ENCODE measurements around the gene PSMD3.
"Not testable (repeated sequence)": the region's sequence is repeated elsewhere in the genome, so short reads cannot be mapped to it uniquely, and the experiment has no call there.

The PSMD3 gene

GRCh38 chr17:39981766-39982375 is 1.3 kb downstream of the PSMD3 start:
- H3K9ac ChIP-seq (ENCODE audit: low read length): no peak overlapping the region
- peaks cover 26% of the 10 kb centered on the region for H3K36me3 ChIP-seq (ENCODE audit: control insufficient read depth, insufficient read depth, low read length)
- no peaks in the 10 kb centered on the region for H3K27me3 ChIP-seq (ENCODE audit: control insufficient read depth, insufficient read depth, low read length)
- peaks cover 13% of the 10 kb centered on the region for H3K4me1 ChIP-seq (ENCODE audit: control insufficient read depth, insufficient read depth, low read length)
- peak overlapping the region; percentile 94 for H3K4me3 ChIP-seq (ENCODE audit: low read length)
- H3K27ac ChIP-seq (ENCODE audit: low read depth, low read length): no peak overlapping the region

- H3K27me3 ChIP-seq (ENCODE audit: control insufficient read depth, insufficient read depth, low read length): no peaks in the 10 kb centered on the region
Observed at GRCh38 chr17:39988206-39988810, 7.7 kb downstream of the PSMD3 start.

GRCh38 chr17:39994448-39994847 is 13.8 kb downstream of the PSMD3 start:
- H3K4me1 ChIP-seq (ENCODE audit: control insufficient read depth, insufficient read depth, low read length): no peaks in the 10 kb centered on the region
- H3K4me3 ChIP-seq (ENCODE audit: low read length): no peak overlapping the region
- no peak overlapping the region for H3K27ac ChIP-seq (ENCODE audit: low read depth, low read length)
- H3K9ac ChIP-seq (ENCODE audit: low read length): no peak overlapping the region
- peaks cover 70% of the 10 kb centered on the region for H3K36me3 ChIP-seq (ENCODE audit: control insufficient read depth, insufficient read depth, low read length)
- no peaks in the 10 kb centered on the region for H3K27me3 ChIP-seq (ENCODE audit: control insufficient read depth, insufficient read depth, low read length)

More at GRCh38 chr17:39988206-39988810, 7.7 kb downstream of the PSMD3 start:
- no peak overlapping the region for H3K9ac ChIP-seq (ENCODE audit: low read length)
- peaks cover 81% of the 10 kb centered on the region for H3K36me3 ChIP-seq (ENCODE audit: control insufficient read depth, insufficient read depth, low read length)
- H3K27ac ChIP-seq (ENCODE audit: low read depth, low read length): no peak overlapping the region
- H3K4me3 ChIP-seq (ENCODE audit: low read length): no peak overlapping the region
- H3K4me1 ChIP-seq (ENCODE audit: control insufficient read depth, insufficient read depth, low read length): no peaks in the 10 kb centered on the region

- no peaks in the 10 kb centered on the region for H3K27me3 ChIP-seq (ENCODE audit: control insufficient read depth, insufficient read depth, low read length)
- H3K4me3 ChIP-seq (ENCODE audit: low read length): no peak overlapping the region
- peaks cover 61% of the 10 kb centered on the region for H3K36me3 ChIP-seq (ENCODE audit: control insufficient read depth, insufficient read depth, low read length)
- H3K27ac ChIP-seq (ENCODE audit: low read depth, low read length): no peak overlapping the region
- no peaks in the 10 kb centered on the region for H3K4me1 ChIP-seq (ENCODE audit: control insufficient read depth, insufficient read depth, low read length)
- H3K9ac ChIP-seq (ENCODE audit: low read length): no peak overlapping the region
Observed at GRCh38 chr17:39995438-39995837, 14.8 kb downstream of the PSMD3 start.

- Histone ChIP-seq H3K36me3 (ENCODE audit: control insufficient read depth, insufficient read depth, low read length) (peaks cover 56% of the 10 kb centered on the region), H3K27ac (ENCODE audit: low read depth, low read length) (no peak overlapping the region), H3K9ac (ENCODE audit: low read length) (no peak overlapping the region), H3K27me3 (ENCODE audit: control insufficient read depth, insufficient read depth, low read length) (no peaks in the 10 kb centered on the region), H3K4me1 (ENCODE audit: control insufficient read depth, insufficient read depth, low read length) (no peaks in the 10 kb centered on the region), H3K4me3 (ENCODE audit: low read length) (no peak overlapping the region)
Observed at GRCh38 chr17:39996162-39996561, 15.6 kb downstream of the PSMD3 start.

GRCh38 chr17:39996800-39997199 is 16.2 kb downstream of the PSMD3 start:
- H3K4me3 ChIP-seq (ENCODE audit: low read length): no peak overlapping the region
- H3K27ac ChIP-seq (ENCODE audit: low read depth, low read length): no peak overlapping the region
- H3K4me1 ChIP-seq (ENCODE audit: control insufficient read depth, insufficient read depth, low read length): no peaks in the 10 kb centered on the region
- no peaks in the 10 kb centered on the region for H3K27me3 ChIP-seq (ENCODE audit: control insufficient read depth, insufficient read depth, low read length)
- H3K36me3 ChIP-seq (ENCODE audit: control insufficient read depth, insufficient read depth, low read length): peaks cover 51% of the 10 kb centered on the region
- no peak overlapping the region for H3K9ac ChIP-seq (ENCODE audit: low read length)

- H3K9ac ChIP-seq (ENCODE audit: low read length): no peak overlapping the region
- H3K36me3 ChIP-seq (ENCODE audit: control insufficient read depth, insufficient read depth, low read length): peaks cover 43% of the 10 kb centered on the region
- no peak overlapping the region for H3K27ac ChIP-seq (ENCODE audit: low read depth, low read length)
Observed at GRCh38 chr17:39997543-39997942, 16.9 kb downstream of the PSMD3 start.

GRCh38 chr17:39999067-39999466 is 18.5 kb downstream of the PSMD3 start:
- no peaks in the 10 kb centered on the region for H3K27me3 ChIP-seq (ENCODE audit: control insufficient read depth, insufficient read depth, low read length)
- peaks cover 28% of the 10 kb centered on the region for H3K36me3 ChIP-seq (ENCODE audit: control insufficient read depth, insufficient read depth, low read length)
- H3K27ac ChIP-seq (ENCODE audit: low read depth, low read length): no peak overlapping the region
- no peaks in the 10 kb centered on the region for H3K4me1 ChIP-seq (ENCODE audit: control insufficient read depth, insufficient read depth, low read length)
- no peak overlapping the region for H3K4me3 ChIP-seq (ENCODE audit: low read length)
- H3K9ac ChIP-seq (ENCODE audit: low read length): no peak overlapping the region

More at GRCh38 chr17:39997543-39997942, 16.9 kb downstream of the PSMD3 start:
- no peak overlapping the region for H3K4me3 ChIP-seq (ENCODE audit: low read length)
- H3K27me3 ChIP-seq (ENCODE audit: control insufficient read depth, insufficient read depth, low read length): no peaks in the 10 kb centered on the region
- no peaks in the 10 kb centered on the region for H3K4me1 ChIP-seq (ENCODE audit: control insufficient read depth, insufficient read depth, low read length)

- Histone ChIP-seq H3K9ac (ENCODE audit: low read length) (no peak overlapping the region), H3K4me3 (ENCODE audit: low read length) (no peak overlapping the region), H3K36me3 (ENCODE audit: control insufficient read depth, insufficient read depth, low read length) (peaks cover 18% of the 10 kb centered on the region), H3K4me1 (ENCODE audit: control insufficient read depth, insufficient read depth, low read length) (no peaks in the 10 kb centered on the region), H3K27ac (ENCODE audit: low read depth, low read length) (no peak overlapping the region), H3K27me3 (ENCODE audit: control insufficient read depth, insufficient read depth, low read length) (no peaks in the 10 kb centered on the region)
Observed at GRCh38 chr17:40000161-40000560, 19.6 kb downstream of the PSMD3 start.

- H3K4me1 ChIP-seq (ENCODE audit: control insufficient read depth, insufficient read depth, low read length); H3K9ac ChIP-seq (ENCODE audit: low read length); H3K27ac ChIP-seq (ENCODE audit: low read depth, low read length); H3K4me3 ChIP-seq (ENCODE audit: low read length); H3K27me3 ChIP-seq (ENCODE audit: control insufficient read depth, insufficient read depth, low read length); H3K36me3 ChIP-seq (ENCODE audit: control insufficient read depth, insufficient read depth, low read length): not testable (repeated sequence)
Observed at GRCh38 chr17:40001335-40001734, 20.7 kb downstream of the PSMD3 start.

GRCh38 chr17:40004072-40004471 is 23.5 kb downstream of the PSMD3 start:
- H3K4me3 ChIP-seq (ENCODE audit: low read length): no peak overlapping the region
- no peaks in the 10 kb centered on the region for H3K4me1 ChIP-seq (ENCODE audit: control insufficient read depth, insufficient read depth, low read length)
- no peaks in the 10 kb centered on the region for H3K27me3 ChIP-seq (ENCODE audit: control insufficient read depth, insufficient read depth, low read length)
- H3K27ac ChIP-seq (ENCODE audit: low read depth, low read length): no peak overlapping the region
- no peaks in the 10 kb centered on the region for H3K36me3 ChIP-seq (ENCODE audit: control insufficient read depth, insufficient read depth, low read length)
- no peak overlapping the region for H3K9ac ChIP-seq (ENCODE audit: low read length)

- Histone ChIP-seq H3K9ac (ENCODE audit: low read length) (no peak overlapping the region), H3K27ac (ENCODE audit: low read depth, low read length) (no peak overlapping the region), H3K27me3 (ENCODE audit: control insufficient read depth, insufficient read depth, low read length) (no peaks in the 10 kb centered on the region)
Observed at GRCh38 chr17:40004712-40005111, 24.1 kb downstream of the PSMD3 start.

GRCh38 chr17:40005520-40005919 is 24.9 kb downstream of the PSMD3 start:
- Histone ChIP-seq H3K9ac (ENCODE audit: low read length) (no peak overlapping the region), H3K4me1 (ENCODE audit: control insufficient read depth, insufficient read depth, low read length) (no peaks in the 10 kb centered on the region), H3K36me3 (ENCODE audit: control insufficient read depth, insufficient read depth, low read length) (no peaks in the 10 kb centered on the region), H3K27ac (ENCODE audit: low read depth, low read length) (no peak overlapping the region), H3K4me3 (ENCODE audit: low read length) (no peak overlapping the region), H3K27me3 (ENCODE audit: control insufficient read depth, insufficient read depth, low read length) (no peaks in the 10 kb centered on the region)

More at GRCh38 chr17:40004712-40005111, 24.1 kb downstream of the PSMD3 start:
- Histone ChIP-seq H3K4me3 (ENCODE audit: low read length) (no peak overlapping the region), H3K36me3 (ENCODE audit: control insufficient read depth, insufficient read depth, low read length) (no peaks in the 10 kb centered on the region), H3K4me1 (ENCODE audit: control insufficient read depth, insufficient read depth, low read length) (no peaks in the 10 kb centered on the region)
